ENCODE results near the gene TRPC6.

TRPC6 gene

DNA sequence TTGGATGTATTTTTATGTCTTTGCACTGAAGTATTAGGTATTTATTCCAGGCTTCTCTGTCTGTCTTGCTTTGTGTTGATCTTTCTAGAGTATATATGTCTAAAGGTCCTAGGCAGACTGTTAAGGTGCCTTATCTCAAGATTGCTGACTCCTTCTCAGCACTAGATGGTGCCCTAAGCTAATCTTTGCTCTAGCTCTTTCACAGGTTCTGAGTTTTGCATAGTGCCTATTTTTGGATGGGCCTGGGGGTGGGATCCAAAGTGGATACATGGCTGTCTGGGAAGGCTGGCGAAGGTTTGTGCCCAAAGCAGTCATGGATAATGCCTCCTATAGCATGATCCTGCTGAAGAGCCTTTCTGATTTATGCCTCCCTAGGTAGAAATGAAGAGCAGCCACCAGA lies 154.9 kb downstream of the TRPC6 start:
- no peak overlapping the region for H3K4me3 ChIP-seq
- no peak for DNase-seq (ENCODE audit: low spot score)
- no peak overlapping the region for H3K27ac ChIP-seq
- TF ChIP-seq, protein P1, sequence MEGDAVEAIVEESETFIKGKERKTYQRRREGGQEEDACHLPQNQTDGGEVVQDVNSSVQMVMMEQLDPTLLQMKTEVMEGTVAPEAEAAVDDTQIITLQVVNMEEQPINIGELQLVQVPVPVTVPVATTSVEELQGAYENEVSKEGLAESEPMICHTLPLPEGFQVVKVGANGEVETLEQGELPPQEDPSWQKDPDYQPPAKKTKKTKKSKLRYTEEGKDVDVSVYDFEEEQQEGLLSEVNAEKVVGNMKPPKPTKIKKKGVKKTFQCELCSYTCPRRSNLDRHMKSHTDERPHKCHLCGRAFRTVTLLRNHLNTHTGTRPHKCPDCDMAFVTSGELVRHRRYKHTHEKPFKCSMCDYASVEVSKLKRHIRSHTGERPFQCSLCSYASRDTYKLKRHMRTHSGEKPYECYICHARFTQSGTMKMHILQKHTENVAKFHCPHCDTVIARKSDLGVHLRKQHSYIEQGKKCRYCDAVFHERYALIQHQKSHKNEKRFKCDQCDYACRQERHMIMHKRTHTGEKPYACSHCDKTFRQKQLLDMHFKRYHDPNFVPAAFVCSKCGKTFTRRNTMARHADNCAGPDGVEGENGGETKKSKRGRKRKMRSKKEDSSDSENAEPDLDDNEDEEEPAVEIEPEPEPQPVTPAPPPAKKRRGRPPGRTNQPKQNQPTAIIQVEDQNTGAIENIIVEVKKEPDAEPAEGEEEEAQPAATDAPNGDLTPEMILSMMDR (IDR thresholded peaks at IDR 0.05) = no peak

DNA sequence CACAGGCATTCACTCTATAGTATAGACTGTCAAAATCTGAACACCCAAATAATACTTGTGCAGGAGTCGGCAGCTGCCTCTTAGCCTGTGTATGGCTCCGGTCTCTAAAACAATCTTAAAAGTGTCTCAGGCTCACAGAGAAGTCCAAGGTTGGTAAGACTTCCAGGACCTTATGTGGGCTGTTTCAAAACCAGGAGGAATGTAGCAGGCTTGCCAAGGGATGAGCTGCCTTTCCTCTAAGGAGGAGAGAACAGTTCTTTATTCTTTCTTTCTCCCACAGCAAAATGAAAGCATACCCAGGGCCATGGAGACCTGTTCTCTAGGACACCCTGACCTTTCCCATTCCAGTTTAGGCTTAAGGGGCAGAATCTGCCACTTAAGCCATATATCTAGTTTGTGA lies 176.5 kb downstream of the TRPC6 start:
- TF ChIP-seq, protein P1 (IDR thresholded peaks at IDR 0.05) = no peak
- Histone ChIP-seq H3K27ac (no peak overlapping the region), H3K4me3 (no peak overlapping the region)
- no peak for DNase-seq (ENCODE audit: low spot score)
